Measurements from ENCODE around the gene BAAT. TPM values are rescaled to one million over a fixed set of nuclear protein-coding genes. Genes with fewer than 3 reads are reported as not detected.

Gene BAAT
- total RNA-seq, 3 donors from 2014 or later (not counting 1 experiment from before 2014, with no cell fraction given), result not detected

DNA sequence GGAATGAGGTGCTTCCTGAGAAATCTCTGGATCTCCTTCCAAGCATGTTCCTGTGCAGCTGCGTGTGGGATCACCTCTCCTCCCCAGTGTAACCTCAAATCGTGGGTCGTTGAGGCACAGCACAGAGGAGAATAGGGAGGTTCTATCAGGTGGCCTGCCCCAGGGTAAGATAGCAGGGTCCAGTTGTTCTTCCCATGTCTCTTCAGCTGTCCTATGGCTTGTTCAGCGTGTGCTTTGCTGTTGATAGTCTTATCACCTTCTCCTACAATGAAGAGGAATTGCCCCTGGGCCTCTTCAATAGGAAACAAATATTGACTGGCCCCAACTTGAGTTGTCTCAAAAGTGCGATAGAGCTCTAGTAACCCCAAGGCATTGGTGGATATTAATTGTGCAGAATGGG, 22.4 kb downstream of the BAAT start:
- WGBS (ENCODE audit: insufficient coverage), result 90% methylated on average over 5 of the region's 5 CpGs
- no peaks in the 10 kb centered on the region for H3K4me1 Mint-ChIP-seq
- H3K9me3 ChIP-seq (ENCODE audit: control insufficient read depth, insufficient read depth, low read length), result no peaks in the 10 kb centered on the region
- H3K9me3 Mint-ChIP-seq, result peaks cover 0 to 2% of the 10 kb centered on the region in 2 donors
- TF ChIP-seq, protein P1, sequence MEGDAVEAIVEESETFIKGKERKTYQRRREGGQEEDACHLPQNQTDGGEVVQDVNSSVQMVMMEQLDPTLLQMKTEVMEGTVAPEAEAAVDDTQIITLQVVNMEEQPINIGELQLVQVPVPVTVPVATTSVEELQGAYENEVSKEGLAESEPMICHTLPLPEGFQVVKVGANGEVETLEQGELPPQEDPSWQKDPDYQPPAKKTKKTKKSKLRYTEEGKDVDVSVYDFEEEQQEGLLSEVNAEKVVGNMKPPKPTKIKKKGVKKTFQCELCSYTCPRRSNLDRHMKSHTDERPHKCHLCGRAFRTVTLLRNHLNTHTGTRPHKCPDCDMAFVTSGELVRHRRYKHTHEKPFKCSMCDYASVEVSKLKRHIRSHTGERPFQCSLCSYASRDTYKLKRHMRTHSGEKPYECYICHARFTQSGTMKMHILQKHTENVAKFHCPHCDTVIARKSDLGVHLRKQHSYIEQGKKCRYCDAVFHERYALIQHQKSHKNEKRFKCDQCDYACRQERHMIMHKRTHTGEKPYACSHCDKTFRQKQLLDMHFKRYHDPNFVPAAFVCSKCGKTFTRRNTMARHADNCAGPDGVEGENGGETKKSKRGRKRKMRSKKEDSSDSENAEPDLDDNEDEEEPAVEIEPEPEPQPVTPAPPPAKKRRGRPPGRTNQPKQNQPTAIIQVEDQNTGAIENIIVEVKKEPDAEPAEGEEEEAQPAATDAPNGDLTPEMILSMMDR (IDR thresholded peaks at IDR 0.05), result no peak
- no peaks in the 10 kb centered on the region for H3K36me3 ChIP-seq (ENCODE audit: control insufficient read depth, insufficient read depth, low read length)
- no peak overlapping the region for H3K4me3 Mint-ChIP-seq
- H3K36me3 Mint-ChIP-seq, result no peaks in the 10 kb centered on the region
- peaks cover 2% of the 10 kb centered on the region for H3K27me3 ChIP-seq (ENCODE audit: control insufficient read depth, insufficient read depth, low read length)
- no peaks in the 10 kb centered on the region for H3K4me1 ChIP-seq (ENCODE audit: control insufficient read depth, insufficient read depth, low read length)
- peaks cover 0 to 7% of the 10 kb centered on the region in 2 donors for H3K27me3 Mint-ChIP-seq (ENCODE audit: low read depth in 2 of 2)
- H3K4me3 ChIP-seq (ENCODE audit: low read length), result no peak overlapping the region
- ATAC-seq (no peak), DNase-seq (no peak)
- intact Hi-C loops (cut with micrococcal nuclease), result no loop called here
- H3K27ac ChIP-seq (ENCODE audit: low read length), result no peak overlapping the region
- no peak overlapping the region for H3K27ac Mint-ChIP-seq

DNA sequence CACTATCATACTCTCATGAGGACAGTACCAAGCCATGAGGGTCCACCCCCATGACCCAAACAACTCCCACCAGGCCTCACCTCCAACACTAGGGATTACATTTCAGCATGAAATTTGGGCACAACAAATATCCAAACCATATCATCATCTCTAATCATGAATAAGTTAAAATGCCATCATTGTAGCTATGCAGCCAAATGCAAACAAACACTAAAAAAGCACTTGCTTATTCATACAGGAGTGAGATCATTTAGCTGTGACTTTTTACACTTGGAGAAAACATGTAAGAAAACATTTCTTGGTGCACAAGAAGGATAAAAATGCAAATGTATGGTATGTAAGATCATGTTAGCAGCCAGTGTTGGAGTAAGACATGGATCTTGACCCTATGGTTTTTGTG, 24.2 kb downstream of the BAAT start:
- H3K36me3 ChIP-seq (ENCODE audit: control insufficient read depth, insufficient read depth, low read length), result no peaks in the 10 kb centered on the region
- Mint-ChIP-seq H3K4me3 (no peak overlapping the region), H3K36me3 (no peaks in the 10 kb centered on the region), H3K4me1 (no peaks in the 10 kb centered on the region), H3K27ac (no peak overlapping the region), H3K27me3 (ENCODE audit: low read depth in 2 of 2) (peaks cover 0 to 7% of the 10 kb centered on the region in 2 donors), H3K9me3 (peaks cover 0 to 2% of the 10 kb centered on the region in 2 donors)
- intact Hi-C loops (cut with micrococcal nuclease), result no loop called here
- H3K27ac ChIP-seq (ENCODE audit: low read length), result no peak overlapping the region
- ATAC-seq (no peak), DNase-seq (no peak)
- TF ChIP-seq, protein P1 (IDR thresholded peaks at IDR 0.05), result no peak
- no peak overlapping the region for H3K4me3 ChIP-seq (ENCODE audit: low read length)
- peaks cover 2% of the 10 kb centered on the region for H3K27me3 ChIP-seq (ENCODE audit: control insufficient read depth, insufficient read depth, low read length)
- no peaks in the 10 kb centered on the region for H3K4me1 ChIP-seq (ENCODE audit: control insufficient read depth, insufficient read depth, low read length)
- no peaks in the 10 kb centered on the region for H3K9me3 ChIP-seq (ENCODE audit: control insufficient read depth, insufficient read depth, low read length)

DNA sequence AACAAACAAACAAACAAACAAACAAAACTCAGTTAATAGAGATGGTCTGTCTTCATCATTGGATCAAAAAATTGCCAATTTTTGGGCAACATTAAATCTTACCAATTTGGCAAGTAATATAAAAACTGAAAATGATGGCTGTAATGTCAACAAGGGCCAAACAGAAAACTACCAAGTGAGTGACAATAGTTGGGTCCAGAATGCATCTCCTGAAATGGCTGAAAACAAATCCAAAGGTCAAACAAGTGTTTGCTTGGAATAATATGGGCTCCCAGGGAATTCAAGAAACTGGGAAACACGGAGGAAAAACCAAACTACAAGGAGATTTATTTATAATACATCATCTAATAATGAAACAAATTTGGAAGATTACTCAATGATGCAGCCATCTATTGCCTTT, 25.1 kb downstream of the BAAT start:
- peaks cover 0 to 2% of the 10 kb centered on the region in 2 donors for H3K9me3 Mint-ChIP-seq
- H3K4me1 Mint-ChIP-seq, result no peaks in the 10 kb centered on the region
- peaks cover 2% of the 10 kb centered on the region for H3K27me3 ChIP-seq (ENCODE audit: control insufficient read depth, insufficient read depth, low read length)

GRCh38 chr9:101356619-101357018, 28.2 kb downstream of the BAAT start:
- TF ChIP-seq, protein P1 (IDR thresholded peaks at IDR 0.05), result no peak
- no peaks in the 10 kb centered on the region for H3K36me3 ChIP-seq (ENCODE audit: control insufficient read depth, insufficient read depth, low read length)
- WGBS (ENCODE audit: insufficient coverage), result 0% methylated on average over 1 of the region's 1 CpG
- no peaks in the 10 kb centered on the region for H3K27me3 ChIP-seq (ENCODE audit: control insufficient read depth, insufficient read depth, low read length)
- Mint-ChIP-seq H3K4me3 (no peak overlapping the region), H3K36me3 (no peaks in the 10 kb centered on the region), H3K9me3 (no peaks in the 10 kb centered on the region), H3K4me1 (no peaks in the 10 kb centered on the region), H3K27me3 (ENCODE audit: low read depth in 2 of 2) (peaks cover 0 to 4% of the 10 kb centered on the region in 2 donors), H3K27ac (no peak overlapping the region)
- intact Hi-C loops (cut with micrococcal nuclease), result no loop called here
- ATAC-seq (no peak), DNase-seq (no peak)
- no peaks in the 10 kb centered on the region for H3K4me1 ChIP-seq (ENCODE audit: control insufficient read depth, insufficient read depth, low read length)
- no peaks in the 10 kb centered on the region for H3K9me3 ChIP-seq (ENCODE audit: control insufficient read depth, insufficient read depth, low read length)
- no peak overlapping the region for H3K27ac ChIP-seq (ENCODE audit: low read length)
- no peak overlapping the region for H3K4me3 ChIP-seq (ENCODE audit: low read length)

More for the DNA sequence above, 25.1 kb downstream of the BAAT start:
- ATAC-seq (no peak), DNase-seq (no peak)
- intact Hi-C loops (cut with micrococcal nuclease), result no loop called here
- H3K4me3 Mint-ChIP-seq, result no peak overlapping the region
- H3K4me3 ChIP-seq (ENCODE audit: low read length), result no peak overlapping the region
- no peaks in the 10 kb centered on the region for H3K4me1 ChIP-seq (ENCODE audit: control insufficient read depth, insufficient read depth, low read length)
- peaks cover 0 to 7% of the 10 kb centered on the region in 2 donors for H3K27me3 Mint-ChIP-seq (ENCODE audit: low read depth in 2 of 2)
- no peaks in the 10 kb centered on the region for H3K36me3 Mint-ChIP-seq
- no peaks in the 10 kb centered on the region for H3K36me3 ChIP-seq (ENCODE audit: control insufficient read depth, insufficient read depth, low read length)
- no peaks in the 10 kb centered on the region for H3K9me3 ChIP-seq (ENCODE audit: control insufficient read depth, insufficient read depth, low read length)
- H3K27ac ChIP-seq (ENCODE audit: low read length), result no peak overlapping the region
- H3K27ac Mint-ChIP-seq, result no peak overlapping the region
- no CpG with 5 or more reads among the region's 1 CpG for WGBS (ENCODE audit: insufficient coverage)
- TF ChIP-seq, protein P1 (IDR thresholded peaks at IDR 0.05), result no peak
